Urinary bladder (tissue), 4 donors: ENCODE measurements around the gene CYS1. TPM values are rescaled to one million over a fixed set of nuclear protein-coding genes. Genes with fewer than 3 reads are reported as not detected.

Experiments used
- DNase-seq: peaks from one replicate; pipeline ENCODE4 v3.0.0-alpha.2; 2015; ENCODE audit errors: extremely low spot score
- H3K27ac ChIP-seq: one replicate; pipeline ENCODE4 v1.5.1; 2013; ENCODE audit warnings: low read depth, mild to moderate bottlenecking, moderate library complexity
- H3K36me3 ChIP-seq: one replicate; pipeline ENCODE4 v1.6.1; 2013; ENCODE audit warnings: mild to moderate bottlenecking, moderate library complexity; ENCODE audit not compliant: insufficient read depth
- H3K4me1 ChIP-seq: one replicate; pipeline ENCODE4 v1.6.1; 2013; ENCODE audit warnings: mild to moderate bottlenecking, moderate library complexity; ENCODE audit not compliant: insufficient read depth
- H3K4me3 ChIP-seq: one replicate; pipeline ENCODE4 v1.5.1; 2013; ENCODE audit warnings: low read depth, low read length
- WGBS: extraction: QIAGEN DNeasy Blood & Tissue Kit; methylation state at CpG from one replicate; pipeline ENCODE4 v1.1.7; 2013; 5-methylcytosine and 5-hydroxymethylcytosine counted together
- polyA plus RNA-seq: library from polyadenylated mRNA; stranded (reverse); fragments of 200-250 nt; gene quantifications from one replicate; pipeline ENCODE4 v1.2.3, GENCODE V29; 2013
- total RNA-seq: library from RNA; depleted of rRNA; stranded (reverse); fragments of >200 nt; gene quantifications from one replicate; pipeline ENCODE4 v1.2.3, GENCODE V29; 2014
- donor health status: healthy with polysubstance abuse.
- donor health status: healthy.

Gene CYS1
- total and polyA plus RNA-seq, 2 donors: 6.2 to 7.2 TPM

- peak overlapping the region; percentile 51 for H3K27ac ChIP-seq
- no peaks in the 10 kb centered on the region for H3K4me1 ChIP-seq
- WGBS: 12% methylated on average over 54 of the region's 54 CpGs
- no peaks in the 10 kb centered on the region for H3K36me3 ChIP-seq
- peak overlapping the region; percentile 18 for H3K4me3 ChIP-seq
- DNase-seq: no peak
These were observed 37.7 kb downstream of the CYS1 start for GRCh38 chr2:10042301-10043161.

DNA sequence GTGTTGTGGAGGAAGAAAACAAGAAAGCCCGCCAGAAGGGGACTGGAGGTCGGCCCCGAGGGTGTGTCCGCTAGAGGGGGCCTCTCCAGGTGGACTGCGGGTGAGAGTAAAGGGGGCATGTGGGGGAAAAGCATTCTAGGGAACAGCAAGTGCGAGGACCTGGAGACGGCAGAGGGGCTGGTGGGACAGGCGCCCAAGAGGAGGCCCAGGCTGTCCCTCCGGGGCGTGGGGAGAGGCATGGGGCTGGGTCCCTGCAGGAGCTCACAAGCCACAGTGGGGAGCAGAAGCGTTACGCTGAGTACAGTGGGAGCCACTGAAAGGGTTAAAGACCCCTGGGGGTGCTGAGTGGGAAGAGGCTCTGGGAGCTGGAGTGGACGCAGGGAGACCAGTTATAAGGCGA, 38.5 kb downstream of the CYS1 start:
- WGBS: 85% methylated on average over 14 of the region's 14 CpGs
- Histone ChIP-seq H3K27ac (no peak overlapping the region), H3K4me1 (no peaks in the 10 kb centered on the region), H3K36me3 (no peaks in the 10 kb centered on the region), H3K4me3 (no peak overlapping the region)
- no peak for DNase-seq

- no peak for DNase-seq
- 76% methylated on average over 16 of the region's 16 CpGs for WGBS
- H3K4me3 ChIP-seq: no peak overlapping the region
- no peaks in the 10 kb centered on the region for H3K4me1 ChIP-seq
- H3K27ac ChIP-seq: no peak overlapping the region
- no peaks in the 10 kb centered on the region for H3K36me3 ChIP-seq
These were observed 40.4 kb downstream of the CYS1 start for GRCh38 chr2:10039658-10040410.

DNA sequence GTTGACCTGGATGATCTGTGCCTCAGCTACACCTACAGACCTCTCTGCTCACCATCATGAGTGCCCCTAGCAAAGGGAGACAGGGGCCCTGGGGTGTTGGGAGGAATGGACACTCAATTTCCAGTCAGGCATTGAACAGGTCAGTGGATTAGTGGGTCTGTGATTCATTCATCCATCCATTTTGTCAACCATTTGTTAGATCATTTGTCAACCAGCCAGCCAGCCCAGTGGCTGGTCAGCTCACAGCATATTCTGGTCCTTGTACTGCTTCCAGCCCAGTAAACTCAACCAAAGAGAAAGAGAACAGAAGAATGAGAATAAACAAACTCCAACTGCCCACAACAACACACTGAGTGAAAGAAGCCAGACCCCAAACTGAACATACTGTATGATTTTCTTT, 41.5 kb downstream of the CYS1 start:
- no peak overlapping the region for H3K27ac ChIP-seq
- no peak overlapping the region for H3K4me3 ChIP-seq
- H3K4me1 ChIP-seq: no peaks in the 10 kb centered on the region
- H3K36me3 ChIP-seq: no peaks in the 10 kb centered on the region
- no peak for DNase-seq

DNA sequence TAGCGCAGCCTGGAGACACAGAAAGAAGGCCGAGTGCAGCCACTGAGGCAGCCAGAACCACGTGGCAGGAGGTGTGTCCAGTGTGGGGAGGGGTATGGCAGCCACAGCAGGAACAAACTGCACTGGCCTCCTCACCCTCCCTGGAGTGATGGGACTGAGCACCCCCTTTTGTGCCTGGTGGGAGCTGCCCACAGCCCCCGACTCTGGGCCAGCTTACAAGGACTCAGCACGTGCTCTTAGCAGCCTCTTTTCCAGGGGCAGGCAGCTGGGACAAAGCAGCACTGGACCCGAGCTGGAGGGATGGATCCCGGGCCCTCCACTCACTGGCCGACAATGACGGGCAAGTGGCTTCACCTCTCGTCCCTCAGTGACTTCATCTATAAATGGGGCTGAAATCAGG, 42.1 kb downstream of the CYS1 start:
- no peaks in the 10 kb centered on the region for H3K36me3 ChIP-seq
- H3K4me3 ChIP-seq: no peak overlapping the region
- H3K27ac ChIP-seq: no peak overlapping the region
- H3K4me1 ChIP-seq: no peaks in the 10 kb centered on the region
- WGBS: 88% methylated on average over 10 of the region's 10 CpGs
- DNase-seq: no peak

- Histone ChIP-seq H3K36me3 (no peaks in the 10 kb centered on the region), H3K4me1 (no peaks in the 10 kb centered on the region), H3K27ac (no peak overlapping the region), H3K4me3 (no peak overlapping the region)
- WGBS: 53% methylated on average over 14 of the region's 14 CpGs
- no peak for DNase-seq
These were observed 43.9 kb downstream of the CYS1 start for GRCh38 chr2:10036095-10036884.

- 75% methylated on average over 5 of the region's 5 CpGs for WGBS
- no peaks in the 10 kb centered on the region for H3K4me1 ChIP-seq
- H3K4me3 ChIP-seq: no peak overlapping the region
- H3K36me3 ChIP-seq: no peaks in the 10 kb centered on the region
- DNase-seq: no peak
- H3K27ac ChIP-seq: no peak overlapping the region
These were observed 44.6 kb downstream of the CYS1 start for GRCh38 chr2:10035633-10036032.

GRCh38 chr2:10035053-10035422, 45.2 kb downstream of the CYS1 start:
- H3K4me1 ChIP-seq: no peaks in the 10 kb centered on the region
- WGBS: 76% methylated on average over 3 of the region's 3 CpGs
- DNase-seq: no peak
- no peaks in the 10 kb centered on the region for H3K36me3 ChIP-seq
- H3K27ac ChIP-seq: no peak overlapping the region
- no peak overlapping the region for H3K4me3 ChIP-seq

GRCh38 chr2:10034333-10035052, 45.7 kb downstream of the CYS1 start:
- H3K4me1 ChIP-seq: no peaks in the 10 kb centered on the region
- DNase-seq: no peak
- H3K4me3 ChIP-seq: no peak overlapping the region
- no peak overlapping the region for H3K27ac ChIP-seq
- no peaks in the 10 kb centered on the region for H3K36me3 ChIP-seq
- WGBS: 86% methylated on average over 12 of the region's 12 CpGs

- H3K4me1 ChIP-seq: no peaks in the 10 kb centered on the region
- no peak overlapping the region for H3K4me3 ChIP-seq
- DNase-seq: no peak
These were observed 46.8 kb downstream of the CYS1 start for GRCh38 chr2:10033251-10034006.

GRCh38 chr2:10032746-10033105, 47.5 kb downstream of the CYS1 start:
- Histone ChIP-seq H3K4me3 (no peak overlapping the region), H3K4me1 (no peaks in the 10 kb centered on the region), H3K27ac (no peak overlapping the region), H3K36me3 (no peaks in the 10 kb centered on the region)
- WGBS: 97% methylated on average over 7 of the region's 7 CpGs
- no peak for DNase-seq

More at GRCh38 chr2:10033251-10034006, 46.8 kb downstream of the CYS1 start:
- Histone ChIP-seq H3K27ac (no peak overlapping the region), H3K36me3 (no peaks in the 10 kb centered on the region)
- 89% methylated on average over 14 of the region's 14 CpGs for WGBS

DNA sequence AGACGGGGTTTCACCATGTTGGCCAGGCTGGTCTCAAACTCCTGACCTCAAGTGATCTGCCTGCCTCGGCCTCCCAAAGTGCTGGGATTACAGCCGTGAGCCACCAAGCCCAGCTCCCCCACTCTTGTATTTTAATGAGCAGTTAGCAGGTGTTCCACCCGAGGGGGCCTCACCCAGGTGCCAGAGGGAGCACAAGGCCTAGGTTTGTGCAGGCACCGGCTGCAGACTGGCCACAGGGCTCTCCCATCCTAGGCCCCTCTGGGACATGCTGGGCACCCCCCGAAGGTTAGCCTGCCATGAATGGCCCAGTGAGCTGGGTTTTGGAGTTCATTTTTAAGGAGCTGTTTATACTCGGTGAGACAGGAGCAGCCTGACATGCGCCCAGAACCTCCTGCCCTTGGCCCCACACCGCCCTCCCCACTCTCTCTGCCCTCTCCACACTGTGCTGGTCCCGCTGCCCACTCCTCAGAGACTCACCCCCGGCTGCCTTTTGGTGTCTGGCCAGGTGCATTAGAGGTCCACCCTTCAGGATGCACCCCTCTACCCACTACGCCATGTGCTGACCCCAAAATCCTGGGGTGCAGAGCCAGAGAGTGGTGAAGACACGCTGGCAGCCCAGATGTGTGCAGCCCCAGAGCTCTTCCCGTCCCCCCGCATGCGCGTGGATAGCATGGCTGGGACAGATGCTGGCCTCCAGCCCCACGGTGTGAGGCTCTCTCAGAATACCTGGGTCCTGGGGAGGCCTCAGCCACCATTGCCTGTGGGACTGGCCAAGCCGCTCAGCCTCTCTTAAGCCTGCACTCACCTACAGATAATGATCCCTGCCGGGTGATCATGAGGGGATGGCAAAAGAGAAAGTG, 48.1 kb downstream of the CYS1 start:
- 92% methylated on average over 20 of the region's 20 CpGs for WGBS
- Histone ChIP-seq H3K27ac (no peak overlapping the region), H3K4me3 (no peak overlapping the region), H3K36me3 (no peaks in the 10 kb centered on the region), H3K4me1 (no peaks in the 10 kb centered on the region)
- DNase-seq: no peak
